ENCODE measurements around the gene KIF4A. TPM values are rescaled to one million over a fixed set of nuclear protein-coding genes. Genes with fewer than 3 reads are reported as not detected.

Gene KIF4A
- total and polyA plus RNA-seq, 9 of the 15 experiments (the other 6 are each of a cell fraction or from before 2014, with no cell fraction given): 13.0 to 42.7 (median 35.9) TPM

- TF ChIP-seq, protein P1, sequence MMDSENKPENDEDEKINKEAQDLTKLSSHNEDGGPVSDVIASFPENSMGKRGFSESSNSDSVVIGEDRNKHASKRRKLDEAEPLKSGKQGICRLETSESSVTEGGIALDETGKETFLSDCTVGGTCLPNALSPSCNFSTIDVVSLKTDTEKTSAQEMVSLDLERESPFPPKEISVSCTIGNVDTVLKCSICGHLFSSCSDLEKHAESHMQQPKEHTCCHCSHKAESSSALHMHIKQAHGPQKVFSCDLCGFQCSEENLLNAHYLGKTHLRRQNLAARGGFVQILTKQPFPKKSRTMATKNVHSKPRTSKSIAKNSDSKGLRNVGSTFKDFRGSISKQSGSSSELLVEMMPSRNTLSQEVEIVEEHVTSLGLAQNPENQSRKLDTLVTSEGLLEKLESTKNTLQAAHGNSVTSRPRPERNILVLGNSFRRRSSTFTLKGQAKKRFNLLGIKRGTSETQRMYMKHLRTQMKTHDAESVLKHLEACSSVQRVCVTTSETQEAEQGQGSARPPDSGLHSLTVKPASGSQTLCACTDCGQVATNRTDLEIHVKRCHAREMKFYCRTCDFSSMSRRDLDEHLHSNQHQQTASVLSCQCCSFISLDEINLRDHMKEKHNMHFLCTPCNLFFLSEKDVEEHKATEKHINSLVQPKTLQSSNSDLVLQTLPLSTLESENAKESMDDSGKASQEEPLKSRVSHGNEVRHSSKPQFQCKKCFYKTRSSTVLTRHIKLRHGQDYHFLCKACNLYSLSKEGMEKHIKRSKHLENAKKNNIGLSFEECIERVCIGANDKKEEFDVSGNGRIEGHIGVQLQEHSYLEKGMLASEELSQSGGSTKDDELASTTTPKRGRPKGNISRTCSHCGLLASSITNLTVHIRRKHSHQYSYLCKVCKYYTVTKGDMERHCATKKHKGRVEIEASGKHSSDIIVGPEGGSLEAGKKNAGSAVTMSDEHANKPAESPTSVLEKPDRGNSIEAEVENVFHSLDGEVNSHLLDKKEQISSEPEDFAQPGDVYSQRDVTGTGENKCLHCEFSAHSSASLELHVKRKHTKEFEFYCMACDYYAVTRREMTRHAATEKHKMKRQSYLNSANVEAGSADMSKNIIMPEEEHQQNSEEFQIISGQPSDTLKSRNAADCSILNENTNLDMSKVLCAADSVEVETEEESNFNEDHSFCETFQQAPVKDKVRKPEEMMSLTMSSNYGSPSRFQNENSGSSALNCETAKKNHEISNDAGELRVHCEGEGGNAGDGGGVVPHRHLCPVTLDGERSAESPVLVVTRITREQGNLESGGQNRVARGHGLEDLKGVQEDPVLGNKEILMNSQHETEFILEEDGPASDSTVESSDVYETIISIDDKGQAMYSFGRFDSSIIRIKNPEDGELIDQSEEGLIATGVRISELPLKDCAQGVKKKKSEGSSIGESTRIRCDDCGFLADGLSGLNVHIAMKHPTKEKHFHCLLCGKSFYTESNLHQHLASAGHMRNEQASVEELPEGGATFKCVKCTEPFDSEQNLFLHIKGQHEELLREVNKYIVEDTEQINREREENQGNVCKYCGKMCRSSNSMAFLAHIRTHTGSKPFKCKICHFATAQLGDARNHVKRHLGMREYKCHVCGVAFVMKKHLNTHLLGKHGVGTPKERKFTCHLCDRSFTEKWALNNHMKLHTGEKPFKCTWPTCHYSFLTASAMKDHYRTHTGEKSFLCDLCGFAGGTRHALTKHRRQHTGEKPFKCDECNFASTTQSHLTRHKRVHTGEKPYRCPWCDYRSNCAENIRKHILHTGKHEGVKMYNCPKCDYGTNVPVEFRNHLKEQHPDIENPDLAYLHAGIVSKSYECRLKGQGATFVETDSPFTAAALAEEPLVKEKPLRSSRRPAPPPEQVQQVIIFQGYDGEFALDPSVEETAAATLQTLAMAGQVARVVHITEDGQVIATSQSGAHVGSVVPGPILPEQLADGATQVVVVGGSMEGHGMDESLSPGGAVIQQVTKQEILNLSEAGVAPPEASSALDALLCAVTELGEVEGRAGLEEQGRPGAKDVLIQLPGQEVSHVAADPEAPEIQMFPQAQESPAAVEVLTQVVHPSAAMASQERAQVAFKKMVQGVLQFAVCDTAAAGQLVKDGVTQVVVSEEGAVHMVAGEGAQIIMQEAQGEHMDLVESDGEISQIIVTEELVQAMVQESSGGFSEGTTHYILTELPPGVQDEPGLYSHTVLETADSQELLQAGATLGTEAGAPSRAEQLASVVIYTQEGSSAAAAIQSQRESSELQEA (IDR thresholded peaks at IDR 0.05; ENCODE audit: low read depth): no peak
- TF ChIP-seq FIP1L1 (IDR thresholded peaks at IDR 0.05; ENCODE audit: low read depth, low read length, poor library complexity, severe bottlenecking) (no peak), KLF16 (IDR thresholded peaks at IDR 0.05) (no peak)
- TF ChIP-seq, protein P2, sequence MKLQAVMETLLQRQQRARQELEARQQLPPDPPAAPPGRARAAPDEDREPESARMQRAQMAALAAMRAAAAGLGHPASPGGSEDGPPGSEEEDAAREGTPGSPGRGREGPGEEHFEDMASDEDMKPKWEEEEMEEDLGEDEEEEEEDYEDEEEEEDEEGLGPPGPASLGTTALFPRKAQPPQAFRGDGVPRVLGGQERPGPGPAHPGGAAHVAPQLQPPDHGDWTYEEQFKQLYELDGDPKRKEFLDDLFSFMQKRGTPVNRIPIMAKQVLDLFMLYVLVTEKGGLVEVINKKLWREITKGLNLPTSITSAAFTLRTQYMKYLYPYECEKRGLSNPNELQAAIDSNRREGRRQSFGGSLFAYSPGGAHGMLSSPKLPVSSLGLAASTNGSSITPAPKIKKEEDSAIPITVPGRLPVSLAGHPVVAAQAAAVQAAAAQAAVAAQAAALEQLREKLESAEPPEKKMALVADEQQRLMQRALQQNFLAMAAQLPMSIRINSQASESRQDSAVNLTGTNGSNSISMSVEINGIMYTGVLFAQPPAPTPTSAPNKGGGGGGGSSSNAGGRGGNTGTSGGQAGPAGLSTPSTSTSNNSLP (IDR thresholded peaks at IDR 0.05; ENCODE audit: borderline replicate concordance, low read depth, low read length): no peak
Measured at GRCh38 chrX:70464051-70464450, 174.1 kb downstream of the KIF4A start (continued).

Data from K562 (cell line).